WTC11 (cell line): ENCODE results near the gene RNF44. TPM values are rescaled to one million over a fixed set of nuclear protein-coding genes. Genes with fewer than 3 reads are reported as not detected.

Source experiments
- ATAC-seq: fragments of 200-7000 bp; cut with Tn5 transposase; 2 replicates; pipeline ENCODE4 v1.10.0; 2021; ENCODE audit warnings: mild to moderate bottlenecking, moderate library complexity
- CTCF ChIA-PET: fragments of 300-600 bp; sonication (Branson Sonifier 250); formaldehyde crosslinking; loops from one replicate; lab custom pipeline; 2021; ENCODE audit warnings: antibody characterized with exemption; lab: Charles Lee
- POLR2A ChIA-PET: fragments of 350-600 bp; sonication (Branson Sonifier 250); formaldehyde crosslinking; loops from one replicate; lab custom pipeline; 2021; ENCODE audit warnings: antibody characterized with exemption; lab: Charles Lee
- DNase-seq: peaks from one replicate; pipeline ENCODE4 v3.0.0; 2021; ENCODE audit warnings: low spot score
- H3K27ac Mint-ChIP-seq: 2 replicates; pipeline ENCODE4 v1.8.0; 2021; ENCODE audit warnings: mixed read lengths
- H3K27me3 Mint-ChIP-seq: 2 replicates; pipeline ENCODE4 v1.8.0; 2021; ENCODE audit warnings: low read depth, mild to moderate bottlenecking, moderate library complexity, mixed read lengths
- H3K36me3 Mint-ChIP-seq: 2 replicates; pipeline ENCODE4 v1.8.0; 2021; ENCODE audit warnings: mixed read lengths
- H3K4me1 Mint-ChIP-seq: 2 replicates; pipeline ENCODE4 v1.8.0; 2022; ENCODE audit warnings: mixed read lengths
- H3K4me3 Mint-ChIP-seq: 2 replicates; pipeline ENCODE4 v1.8.0; 2021; ENCODE audit warnings: mild to moderate bottlenecking, moderate library complexity, mixed read lengths
- H3K9me3 Mint-ChIP-seq: 2 replicates; pipeline ENCODE4 v1.8.0; 2021; ENCODE audit warnings: mixed read lengths
- ATF1 ChIP-seq: sonication (generic); formaldehyde crosslinking; IDR thresholded peaks from 2 replicates; pipeline ENCODE4 v1.8.1; 2023; ENCODE audit warnings: mild to moderate bottlenecking, moderate library complexity, missing genetic modification reagents
- CREB1 ChIP-seq: sonication (generic); formaldehyde crosslinking; IDR thresholded peaks from 2 replicates; pipeline ENCODE4 v1.8.0; 2023; ENCODE audit warnings: mild to moderate bottlenecking, missing genetic modification reagents
- ETV6 ChIP-seq: sonication (generic); formaldehyde crosslinking; IDR thresholded peaks from 2 replicates; pipeline ENCODE4 v1.8.1; 2022; ENCODE audit warnings: mild to moderate bottlenecking, missing genetic modification reagents
- FOXJ3 ChIP-seq: sonication (generic); formaldehyde crosslinking; IDR thresholded peaks from 2 replicates; pipeline ENCODE4 v1.9.0; 2021; ENCODE audit warnings: missing genetic modification reagents, mild to moderate bottlenecking, borderline replicate concordance
- GRHL2 ChIP-seq: fragments of 250-450 bp; sonication (Bioruptor Pico); IDR thresholded peaks from 2 replicates; pipeline ENCODE4 v1.8.0; 2022; ENCODE audit warnings: mild to moderate bottlenecking, moderate library complexity; ENCODE audit not compliant: insufficient replicate concordance, severe bottlenecking
- GTF2I ChIP-seq: fragments of 250-450 bp; sonication (Bioruptor Pico); conservative IDR thresholded peaks from 2 replicates; pipeline ENCODE4 v1.4.0; 2021; ENCODE audit warnings: mild to moderate bottlenecking
- JAZF1 ChIP-seq: fragments of 250-450 bp; sonication (Bioruptor Pico); IDR thresholded peaks from 2 replicates; pipeline ENCODE4 v1.9.0; 2021; ENCODE audit warnings: moderate library complexity, mild to moderate bottlenecking, inconsistent platforms
- MXD4 ChIP-seq: fragments of 250-450 bp; sonication (Bioruptor Pico); IDR thresholded peaks from 2 replicates; pipeline ENCODE4 v1.8.0; 2021; ENCODE audit warnings: mild to moderate bottlenecking, moderate library complexity, borderline replicate concordance
- MYBL2 ChIP-seq: sonication (generic); formaldehyde crosslinking; IDR thresholded peaks from 2 replicates; pipeline ENCODE4 v1.8.1; 2023; ENCODE audit warnings: mild to moderate bottlenecking, moderate library complexity, missing genetic modification reagents
- NFE2L1 ChIP-seq: sonication (generic); formaldehyde crosslinking; IDR thresholded peaks from 2 replicates; pipeline ENCODE4 v1.8.1; 2023; ENCODE audit warnings: missing genetic modification reagents
- OVOL2 ChIP-seq: fragments of 250-450 bp; sonication (Bioruptor Pico); IDR thresholded peaks from 2 replicates; pipeline ENCODE4 v1.9.0; 2021; ENCODE audit warnings: mild to moderate bottlenecking, borderline replicate concordance
- PRRX2 ChIP-seq: fragments of 250-450 bp; sonication (Bioruptor Pico); IDR thresholded peaks from 2 replicates; pipeline ENCODE4 v1.8.0; 2021; ENCODE audit warnings: mild to moderate bottlenecking
- RELA ChIP-seq: sonication (generic); formaldehyde crosslinking; IDR thresholded peaks from 2 replicates; pipeline ENCODE4 v1.8.1; 2022; ENCODE audit warnings: missing genetic modification reagents, mild to moderate bottlenecking, borderline replicate concordance
- SMAD3 ChIP-seq: sonication (generic); formaldehyde crosslinking; IDR thresholded peaks from 2 replicates; pipeline ENCODE4 v1.8.0; 2022; ENCODE audit warnings: missing genetic modification reagents, mild to moderate bottlenecking, borderline replicate concordance
- USF2 ChIP-seq: sonication (generic); formaldehyde crosslinking; IDR thresholded peaks from 2 replicates; pipeline ENCODE4 v1.8.1; 2023; ENCODE audit warnings: mild to moderate bottlenecking, missing genetic modification reagents, moderate library complexity
- ZNF121 ChIP-seq: sonication (generic); formaldehyde crosslinking; IDR thresholded peaks from 2 replicates; pipeline ENCODE4 v1.8.0; 2023; ENCODE audit warnings: missing genetic modification reagents
- ZNF138 ChIP-seq: sonication (generic); formaldehyde crosslinking; conservative IDR thresholded peaks from 2 replicates; pipeline ENCODE4 v1.8.1; 2022; ENCODE audit warnings: mild to moderate bottlenecking, moderate library complexity, missing genetic modification reagents
- ZNF219 ChIP-seq: sonication (generic); formaldehyde crosslinking; IDR thresholded peaks from 2 replicates; pipeline ENCODE4 v1.8.0; 2023; ENCODE audit warnings: missing genetic modification reagents, mild to moderate bottlenecking, borderline replicate concordance
- ZNF232 ChIP-seq: sonication (generic); formaldehyde crosslinking; IDR thresholded peaks from 2 replicates; pipeline ENCODE4 v1.8.0; 2022; ENCODE audit warnings: mild to moderate bottlenecking, missing genetic modification reagents
- ZNF317 ChIP-seq: sonication (generic); formaldehyde crosslinking; IDR thresholded peaks from 2 replicates; pipeline ENCODE4 v1.8.1; 2023; ENCODE audit warnings: low read depth, mild to moderate bottlenecking, moderate library complexity, missing genetic modification reagents, borderline replicate concordance
- total RNA-seq: library from RNA; stranded (reverse); gene quantifications from 3 replicates; pipeline ENCODE4 v1.2.3, GENCODE V29; 2021
- TF ChIP-seq, protein P1 (sequence below): sonication (generic); formaldehyde crosslinking; IDR thresholded peaks from 2 replicates; pipeline ENCODE4 v1.8.1; 2023; ENCODE audit warnings: mild to moderate bottlenecking, missing genetic modification reagents
- TF ChIP-seq, protein P2 (sequence below): sonication (generic); formaldehyde crosslinking; IDR thresholded peaks from 2 replicates; pipeline ENCODE4 v1.8.0; 2022; ENCODE audit warnings: mild to moderate bottlenecking, missing genetic modification reagents
- TF ChIP-seq, protein P3 (sequence below): sonication (generic); formaldehyde crosslinking; IDR thresholded peaks from 2 replicates; pipeline ENCODE4 v1.8.0; 2022; ENCODE audit warnings: missing genetic modification reagents
- TF ChIP-seq, protein P4 (sequence below): sonication (generic); formaldehyde crosslinking; IDR thresholded peaks from 2 replicates; pipeline ENCODE4 v1.8.1; 2022; ENCODE audit warnings: mild to moderate bottlenecking, moderate library complexity, missing genetic modification reagents

RNF44 gene
- total RNA-seq, 1 experiment from 2014 or later, result 233 TPM

GRCh38 chr5:176497852-176498251 is 39.4 kb downstream of the RNF44 start:
- Mint-ChIP-seq H3K27ac (no peak overlapping the region), H3K36me3 (peaks cover 73% of the 10 kb centered on the region), H3K4me1 (no peaks in the 10 kb centered on the region), H3K4me3 (no peak overlapping the region), H3K9me3 (no peaks in the 10 kb centered on the region), H3K27me3 (no peaks in the 10 kb centered on the region)
- ATAC-seq, result no peak
- ChIA-PET CTCF (no interaction called here), POLR2A (no interaction called here)
- TF ChIP-seq ZNF317 (CRISPR knock-in tag), result no peak
- no peak for TF ChIP-seq GRHL2 (CRISPR knock-in tag)
- no peak for TF ChIP-seq MXD4 (CRISPR knock-in tag)
- TF ChIP-seq ATF1 (CRISPR knock-in tag), result no peak
- TF ChIP-seq, all 79 proteins: peak for 0
- DNase-seq, result no peak

GRCh38 chr5:176492431-176492830 is 44.8 kb downstream of the RNF44 start:
- Mint-ChIP-seq H3K9me3 (no peaks in the 10 kb centered on the region), H3K4me3 (no peak overlapping the region), H3K4me1 (no peaks in the 10 kb centered on the region), H3K36me3 (peaks cover 72% of the 10 kb centered on the region), H3K27me3 (no peaks in the 10 kb centered on the region), H3K27ac (no peak overlapping the region)
- DNase-seq (no peak), ATAC-seq (no peak)
- TF ChIP-seq ZNF232 (CRISPR knock-in tag) (no peak), MYBL2 (CRISPR knock-in tag) (no peak), SMAD3 (CRISPR knock-in tag) (no peak), PRRX2 (CRISPR knock-in tag) (no peak), ETV6 (no peak), CREB1 (CRISPR knock-in tag) (no peak), ZNF219 (no peak), RELA (CRISPR knock-in tag) (no peak), USF2 (CRISPR knock-in tag) (no peak), OVOL2 (CRISPR knock-in tag) (no peak), GTF2I (CRISPR knock-in tag) (no peak)
- TF ChIP-seq, protein P1, sequence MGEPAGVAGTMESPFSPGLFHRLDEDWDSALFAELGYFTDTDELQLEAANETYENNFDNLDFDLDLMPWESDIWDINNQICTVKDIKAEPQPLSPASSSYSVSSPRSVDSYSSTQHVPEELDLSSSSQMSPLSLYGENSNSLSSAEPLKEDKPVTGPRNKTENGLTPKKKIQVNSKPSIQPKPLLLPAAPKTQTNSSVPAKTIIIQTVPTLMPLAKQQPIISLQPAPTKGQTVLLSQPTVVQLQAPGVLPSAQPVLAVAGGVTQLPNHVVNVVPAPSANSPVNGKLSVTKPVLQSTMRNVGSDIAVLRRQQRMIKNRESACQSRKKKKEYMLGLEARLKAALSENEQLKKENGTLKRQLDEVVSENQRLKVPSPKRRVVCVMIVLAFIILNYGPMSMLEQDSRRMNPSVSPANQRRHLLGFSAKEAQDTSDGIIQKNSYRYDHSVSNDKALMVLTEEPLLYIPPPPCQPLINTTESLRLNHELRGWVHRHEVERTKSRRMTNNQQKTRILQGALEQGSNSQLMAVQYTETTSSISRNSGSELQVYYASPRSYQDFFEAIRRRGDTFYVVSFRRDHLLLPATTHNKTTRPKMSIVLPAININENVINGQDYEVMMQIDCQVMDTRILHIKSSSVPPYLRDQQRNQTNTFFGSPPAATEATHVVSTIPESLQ (CRISPR knock-in tag), result no peak
- TF ChIP-seq, protein P2, sequence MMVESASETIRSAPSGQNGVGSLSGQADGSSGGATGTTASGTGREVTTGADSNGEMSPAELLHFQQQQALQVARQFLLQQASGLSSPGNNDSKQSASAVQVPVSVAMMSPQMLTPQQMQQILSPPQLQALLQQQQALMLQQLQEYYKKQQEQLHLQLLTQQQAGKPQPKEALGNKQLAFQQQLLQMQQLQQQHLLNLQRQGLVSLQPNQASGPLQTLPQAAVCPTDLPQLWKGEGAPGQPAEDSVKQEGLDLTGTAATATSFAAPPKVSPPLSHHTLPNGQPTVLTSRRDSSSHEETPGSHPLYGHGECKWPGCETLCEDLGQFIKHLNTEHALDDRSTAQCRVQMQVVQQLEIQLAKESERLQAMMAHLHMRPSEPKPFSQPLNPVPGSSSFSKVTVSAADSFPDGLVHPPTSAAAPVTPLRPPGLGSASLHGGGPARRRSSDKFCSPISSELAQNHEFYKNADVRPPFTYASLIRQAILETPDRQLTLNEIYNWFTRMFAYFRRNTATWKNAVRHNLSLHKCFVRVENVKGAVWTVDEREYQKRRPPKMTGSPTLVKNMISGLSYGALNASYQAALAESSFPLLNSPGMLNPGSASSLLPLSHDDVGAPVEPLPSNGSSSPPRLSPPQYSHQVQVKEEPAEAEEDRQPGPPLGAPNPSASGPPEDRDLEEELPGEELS (CRISPR knock-in tag), result no peak
- POLR2A ChIA-PET, result no interaction called here
- CTCF ChIA-PET, result no interaction called here

GRCh38 chr5:176491901-176492300 is 45.3 kb downstream of the RNF44 start:
- CTCF ChIA-PET, result no interaction called here
- POLR2A ChIA-PET, result no interaction called here
- Mint-ChIP-seq H3K27me3 (no peaks in the 10 kb centered on the region), H3K4me1 (no peaks in the 10 kb centered on the region), H3K27ac (no peak overlapping the region), H3K9me3 (no peaks in the 10 kb centered on the region), H3K4me3 (no peak overlapping the region), H3K36me3 (peaks cover 69% of the 10 kb centered on the region)
- no peak for ATAC-seq
- no peak for DNase-seq
- TF ChIP-seq JAZF1 (CRISPR knock-in tag) (no peak), ZNF121 (CRISPR knock-in tag) (no peak), NFE2L1 (CRISPR knock-in tag) (no peak), FOXJ3 (no peak), ZNF138 (no peak), ZNF317 (CRISPR knock-in tag) (no peak)
- TF ChIP-seq, protein P3, sequence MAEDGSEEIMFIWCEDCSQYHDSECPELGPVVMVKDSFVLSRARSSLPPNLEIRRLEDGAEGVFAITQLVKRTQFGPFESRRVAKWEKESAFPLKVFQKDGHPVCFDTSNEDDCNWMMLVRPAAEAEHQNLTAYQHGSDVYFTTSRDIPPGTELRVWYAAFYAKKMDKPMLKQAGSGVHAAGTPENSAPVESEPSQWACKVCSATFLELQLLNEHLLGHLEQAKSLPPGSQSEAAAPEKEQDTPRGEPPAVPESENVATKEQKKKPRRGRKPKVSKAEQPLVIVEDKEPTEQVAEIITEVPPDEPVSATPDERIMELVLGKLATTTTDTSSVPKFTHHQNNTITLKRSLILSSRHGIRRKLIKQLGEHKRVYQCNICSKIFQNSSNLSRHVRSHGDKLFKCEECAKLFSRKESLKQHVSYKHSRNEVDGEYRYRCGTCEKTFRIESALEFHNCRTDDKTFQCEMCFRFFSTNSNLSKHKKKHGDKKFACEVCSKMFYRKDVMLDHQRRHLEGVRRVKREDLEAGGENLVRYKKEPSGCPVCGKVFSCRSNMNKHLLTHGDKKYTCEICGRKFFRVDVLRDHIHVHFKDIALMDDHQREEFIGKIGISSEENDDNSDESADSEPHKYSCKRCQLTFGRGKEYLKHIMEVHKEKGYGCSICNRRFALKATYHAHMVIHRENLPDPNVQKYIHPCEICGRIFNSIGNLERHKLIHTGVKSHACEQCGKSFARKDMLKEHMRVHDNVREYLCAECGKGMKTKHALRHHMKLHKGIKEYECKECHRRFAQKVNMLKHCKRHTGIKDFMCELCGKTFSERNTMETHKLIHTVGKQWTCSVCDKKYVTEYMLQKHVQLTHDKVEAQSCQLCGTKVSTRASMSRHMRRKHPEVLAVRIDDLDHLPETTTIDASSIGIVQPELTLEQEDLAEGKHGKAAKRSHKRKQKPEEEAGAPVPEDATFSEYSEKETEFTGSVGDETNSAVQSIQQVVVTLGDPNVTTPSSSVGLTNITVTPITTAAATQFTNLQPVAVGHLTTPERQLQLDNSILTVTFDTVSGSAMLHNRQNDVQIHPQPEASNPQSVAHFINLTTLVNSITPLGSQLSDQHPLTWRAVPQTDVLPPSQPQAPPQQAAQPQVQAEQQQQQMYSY (CRISPR knock-in tag), result no peak
- TF ChIP-seq, protein P4, sequence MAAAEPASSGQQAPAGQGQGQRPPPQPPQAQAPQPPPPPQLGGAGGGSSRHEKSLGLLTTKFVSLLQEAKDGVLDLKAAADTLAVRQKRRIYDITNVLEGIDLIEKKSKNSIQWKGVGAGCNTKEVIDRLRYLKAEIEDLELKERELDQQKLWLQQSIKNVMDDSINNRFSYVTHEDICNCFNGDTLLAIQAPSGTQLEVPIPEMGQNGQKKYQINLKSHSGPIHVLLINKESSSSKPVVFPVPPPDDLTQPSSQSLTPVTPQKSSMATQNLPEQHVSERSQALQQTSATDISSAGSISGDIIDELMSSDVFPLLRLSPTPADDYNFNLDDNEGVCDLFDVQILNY (CRISPR knock-in tag), result no peak
